GM12878 (cell line): ENCODE results near the gene SLC17A8. TPM values are rescaled to one million over a fixed set of nuclear protein-coding genes. Genes with fewer than 3 reads are reported as not detected.

Experiments used
- ATAC-seq: fragments of 200-7000 bp; cut with Tn5 transposase; 3 replicates; pipeline ENCODE4 v1.9.1; 2020; ENCODE audit warnings: mild to moderate bottlenecking, moderate library complexity
- BruUV-seq: library from RNA; stranded (reverse); fragments of 400-500 nt; replicated peaks from 2 replicates; lab custom pipeline; 2021; lab: Mats Ljungman, UMichigan
- CTCF ChIA-PET: fragments of 300-600 bp; sonication (Branson Sonifier 250); formaldehyde crosslinking; extraction: SDS; loops from one replicate; lab custom pipeline; 2021; ENCODE audit warnings: inconsistent platforms; lab: Yijun Ruan, JAX
- POLR2A ChIA-PET: fragments of 350-600 bp; formaldehyde crosslinking; extraction: SDS; loops from one replicate; lab custom pipeline; 2021; ENCODE audit warnings: inconsistent platforms; lab: Charles Lee
- RAD21 ChIA-PET: fragments of 300-600 bp; sonication (Branson Sonifier 250); formaldehyde crosslinking; loops from one replicate; lab custom pipeline; 2023; ENCODE audit warnings: antibody characterized with exemption; ENCODE audit not compliant: unreplicated experiment; lab: Charles Lee
- SMC1A ChIA-PET: fragments of 300-600 bp; sonication (Branson Sonifier 250); formaldehyde crosslinking; loops from one replicate; lab custom pipeline; 2023; ENCODE audit not compliant: unreplicated experiment, uncharacterized antibody; lab: Charles Lee
- DNase-seq: peaks from one replicate; pipeline ENCODE4 v3.0.0-alpha.2; 2011; ENCODE audit warnings: low read depth, low spot score
- FAIRE-seq: peaks from 3 replicates; lab custom pipeline; 2011; peaks lifted over from hg19 to GRCh38; lab: Jason Lieb, UNC
- H2AFZ ChIP-seq: 2 replicates; pipeline ENCODE4 v1.6.0; 2011; ENCODE audit warnings: low read depth, low read length, control low read depth; ENCODE audit not compliant: control insufficient read depth
- H3K27ac ChIP-seq: 2 replicates; pipeline ENCODE4 v1.5.1; 2011; ENCODE audit warnings: control low read depth; ENCODE audit not compliant: control insufficient read depth, insufficient read depth
- H3K27me3 ChIP-seq, 2 experiments: replicated peaks in 1 of 2; 2 replicates each; pipeline versions ENCODE4 v1.6.0 to v1.6.1; 2011; ENCODE audit warnings: low read length in 1 of 2; ENCODE audit not compliant: control insufficient read depth in 2 of 2, insufficient read depth in 2 of 2
- H3K36me3 ChIP-seq, 2 experiments: 2 replicates each; pipeline ENCODE4 v1.5.1; 2011; ENCODE audit warnings: low read length in 1 of 2; ENCODE audit not compliant: control insufficient read depth in 2 of 2, insufficient read depth in 2 of 2
- H3K4me1 ChIP-seq: 2 replicates; pipeline ENCODE4 v1.6.1; 2011; ENCODE audit warnings: mild to moderate bottlenecking, low read length, moderate library complexity, mixed read lengths; ENCODE audit not compliant: control insufficient read depth, insufficient read depth
- H3K4me2 ChIP-seq: 2 replicates; pipeline ENCODE4 v1.6.0; 2011; ENCODE audit warnings: control low read depth; ENCODE audit not compliant: control insufficient read depth, insufficient read depth
- H3K4me3 ChIP-seq: fragments of 200-600 bp; sonication (generic); 2 replicates; pipeline ENCODE4 v1.5.1; 2016
- H3K79me2 ChIP-seq: 2 replicates; pipeline ENCODE4 v1.6.0; 2011; ENCODE audit warnings: low read length; ENCODE audit not compliant: control insufficient read depth, insufficient read depth
- H3K9ac ChIP-seq: 2 replicates; pipeline ENCODE4 v1.8.0; 2011; ENCODE audit warnings: low read length, control low read depth, mixed read lengths; ENCODE audit not compliant: control insufficient read depth, insufficient read depth
- H3K9me3 ChIP-seq: replicated peaks from 3 replicates; pipeline ENCODE4 v1.5.1; 2011; ENCODE audit warnings: mild to moderate bottlenecking, low read length; ENCODE audit not compliant: control insufficient read depth, insufficient read depth
- H4K20me1 ChIP-seq: 2 replicates; pipeline ENCODE4 v1.6.0; 2011; ENCODE audit not compliant: control insufficient read depth, insufficient read depth
- BCL11A ChIP-seq: IDR thresholded peaks from 2 replicates; pipeline ENCODE4 v1.6.1; 2011; ENCODE audit warnings: low read depth, low read length
- BMI1 ChIP-seq: fragments of 450-650 bp; IDR thresholded peaks from 2 replicates; pipeline ENCODE4 v1.6.1; 2016; ENCODE audit warnings: mild to moderate bottlenecking, moderate library complexity, borderline replicate concordance
- CHD2 ChIP-seq: IDR thresholded peaks from 2 replicates; pipeline ENCODE4 v1.6.1; 2011; ENCODE audit warnings: low read depth, low read length, improper control_type of control experiment, borderline replicate concordance
- CREM ChIP-seq: IDR thresholded peaks from 2 replicates; pipeline ENCODE4 v1.6.1; 2014; ENCODE audit warnings: antibody characterized with exemption, low read depth
- EGR1 ChIP-seq, 2 experiments: IDR thresholded peaks; 1 replicate in 1 of 2; 2 replicates in 1 of 2; pipeline ENCODE4 v1.6.1; 2011 to 2012; ENCODE audit warnings: low read depth in 2 of 2, low read length in 2 of 2, borderline replicate concordance in 1 of 2, mild to moderate bottlenecking in 1 of 2, moderate library complexity in 1 of 2
- FOS ChIP-seq: IDR thresholded peaks from 3 replicates; pipeline ENCODE4 v1.6.1; 2011; ENCODE audit warnings: borderline replicate concordance; ENCODE audit not compliant: insufficient read length; ENCODE audit errors: extremely low read depth
- MTA3 ChIP-seq: IDR thresholded peaks from 2 replicates; pipeline ENCODE4 v1.6.1; 2012; ENCODE audit warnings: low read length, inconsistent platforms, borderline replicate concordance
- MXI1 ChIP-seq: fragments of 150-350 bp; IDR thresholded peaks from 2 replicates; pipeline ENCODE4 v1.6.1; 2011; ENCODE audit warnings: low read depth, mild to moderate bottlenecking, inconsistent platforms, low read length, improper control_type of control experiment
- NFIC ChIP-seq: IDR thresholded peaks from 2 replicates; pipeline ENCODE4 v1.6.1; 2012; ENCODE audit warnings: low read depth, mild to moderate bottlenecking, inconsistent platforms, low read length, moderate library complexity
- SIN3A ChIP-seq: IDR thresholded peaks from 2 replicates; pipeline ENCODE4 v1.6.1; 2012; ENCODE audit warnings: low read depth, low read length, improper control_type of control experiment
- SUZ12 ChIP-seq: fragments of 200-600 bp; sonication (generic); IDR thresholded peaks from one replicate; pipeline ENCODE4 v1.6.1; 2018; ENCODE audit warnings: antibody characterized with exemption, mild to moderate bottlenecking; ENCODE audit not compliant: unreplicated experiment
- TCF3 ChIP-seq: IDR thresholded peaks from 2 replicates; pipeline ENCODE4 v1.6.1; 2012; ENCODE audit warnings: low read depth, mild to moderate bottlenecking, low read length, borderline replicate concordance; ENCODE audit not compliant: insufficient read depth
- ZBED1 ChIP-seq: IDR thresholded peaks from 2 replicates; pipeline ENCODE4 v1.6.1; 2016; ENCODE audit warnings: borderline replicate concordance
- ZNF24 ChIP-seq: fragments of 450-650 bp; IDR thresholded peaks from 2 replicates; pipeline ENCODE4 v1.6.1; 2017; ENCODE audit warnings: antibody characterized with exemption, mild to moderate bottlenecking
- ZZZ3 ChIP-seq: IDR thresholded peaks from 2 replicates; pipeline ENCODE4 v1.6.1; 2011; ENCODE audit warnings: low read depth; ENCODE audit not compliant: control insufficient read depth, insufficient read length
- WGBS: methylation state at CpG from one replicate; pipeline ENCODE4 v1.1.6; 2016; ENCODE audit warnings: low lambda C conversion rate; ENCODE audit not compliant: insufficient replicate concordance, insufficient coverage; ENCODE audit errors: missing lambda C conversion rate; 5-methylcytosine and 5-hydroxymethylcytosine counted together
- in situ Hi-C: fragments of 300-500 bp; cut with MboI; formaldehyde crosslinking; loops from 9 replicates; pipeline ENCODE4 v1.14.3; 2018; ENCODE audit warnings: mixed read lengths
- intact Hi-C: fragments of 100-400 bp; cut with micrococcal nuclease; formaldehyde crosslinking; loops from one replicate; pipeline ENCODE4 v1.14.2; 2022; ENCODE audit not compliant: unreplicated experiment
- polyA plus RNA-seq, 11 experiments: library from polyadenylated mRNA; depleted of rRNA in 4 of 11; unstranded in 6 of 11; stranded (reverse) in 5 of 11; fragments of >200 nt; fragmentation: Nextera tagmentation in 4 of 11; fragmentation: Illumina TruSeq in 1 of 11; extraction: Ambion mirVana in 4 of 11; extraction: Trizol in 1 of 11; gene quantifications; 1 replicate in 1 of 11; 2 replicates in 10 of 11; pipeline versions ENCODE4 v1.2.1 to v1.2.3, GENCODE V29; 2011 to 2016; ENCODE audit warnings: inconsistent platforms in 2 of 11, missing spikeins in 2 of 11, low read depth in 1 of 11
- total RNA-seq, 4 experiments: library from RNA; depleted of rRNA in 3 of 4; stranded (reverse); fragments of >200 nt in 3 of 4; fragmentation: Illumina TruSeq in 1 of 4; extraction: Trizol in 1 of 4; gene quantifications; 2 replicates each; pipeline versions ENCODE4 v1.2.1 to v1.2.3, GENCODE V29; 2013 to 2021
- TF ChIP-seq, protein P1 (sequence below): IDR thresholded peaks from 2 replicates; pipeline ENCODE4 v1.6.1; 2012; ENCODE audit warnings: mild to moderate bottlenecking, low read depth, low read length

Gene SLC17A8
- total and polyA plus RNA-seq, 10 of the 15 experiments (the other 5 are each of a cell fraction or from before 2014, with no cell fraction given): 0.18 TPM; not detected in 9

DNA sequence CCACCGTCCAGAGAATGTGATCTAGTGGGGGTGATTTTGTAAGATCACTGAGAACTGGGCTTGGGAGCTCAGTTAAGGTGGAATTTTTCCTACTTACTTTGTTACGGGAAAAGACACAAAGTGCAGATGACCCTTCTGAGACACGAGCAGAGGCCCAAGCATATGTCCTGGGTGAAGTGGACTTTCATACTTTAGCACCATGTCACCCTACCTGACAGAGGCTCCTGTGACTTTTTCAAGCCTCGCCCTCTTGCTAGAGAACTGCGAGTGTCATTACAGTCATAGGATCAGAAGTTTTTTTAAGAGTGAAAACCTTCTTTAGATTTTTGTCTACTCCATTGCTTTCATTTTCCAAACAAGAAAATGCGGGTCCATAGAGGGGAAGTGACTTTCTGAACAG lies 56.1 kb downstream of the SLC17A8 start:
- Histone ChIP-seq H4K20me1 (no peaks in the 10 kb centered on the region), H3K4me1 (no peaks in the 10 kb centered on the region), H3K79me2 (no peaks in the 10 kb centered on the region), H3K27me3 (no peaks in the 10 kb centered on the region; a peak in 1 of 4 replicates), H3K9me3 (no peaks in the 10 kb centered on the region), H3K4me3 (no peak overlapping the region), H3K4me2 (no peak overlapping the region), H3K36me3 (no peaks in the 10 kb centered on the region), H3K9ac (no peak overlapping the region), H2AFZ (no peak overlapping the region), H3K27ac (no peak overlapping the region)
- ChIA-PET POLR2A (no interaction called here), SMC1A (interaction anchor here (2.4 kb wide), 1 partner anchor 9 kb away, joined by 9 read pairs; no protein-coding TSS in a partner anchor), CTCF (interaction anchor here (2.2 kb wide), 1 partner anchor 8 kb away, joined by 9 read pairs; no protein-coding TSS in a partner anchor), RAD21 (no interaction called here)
- TF ChIP-seq ZZZ3: no peak
- TF ChIP-seq ZBED1: no peak
- no peak for TF ChIP-seq MTA3
- TF ChIP-seq SUZ12: no peak
- no peak for TF ChIP-seq FOS
- no peak for TF ChIP-seq CREM
- TF ChIP-seq ZNF24: no peak
- no peak for TF ChIP-seq SIN3A
- no peak for TF ChIP-seq TCF3
- in situ Hi-C loops: no loop called here
- DNase-seq: no peak
- ATAC-seq: no peak
- WGBS: 42% methylated on average over 6 of the region's 6 CpGs
- FAIRE-seq: no peak
- BruUV-seq: no TSS peak
- intact Hi-C loops: no loop called here

- WGBS: 28% methylated on average over 4 of the region's 4 CpGs
- Histone ChIP-seq H3K9ac (no peak overlapping the region), H3K27ac (no peak overlapping the region), H3K4me2 (no peak overlapping the region), H2AFZ (no peak overlapping the region), H3K79me2 (no peaks in the 10 kb centered on the region), H4K20me1 (no peaks in the 10 kb centered on the region), H3K9me3 (no peaks in the 10 kb centered on the region), H3K4me3 (no peak overlapping the region), H3K36me3 (no peaks in the 10 kb centered on the region), H3K4me1 (no peaks in the 10 kb centered on the region), H3K27me3 (no peaks in the 10 kb centered on the region; a peak in 1 of 4 replicates)
- ATAC-seq (no peak), DNase-seq (no peak), FAIRE-seq (no peak)
- intact Hi-C loops: no loop called here
- ChIA-PET SMC1A (interaction anchor here (0.6 to 2.4 kb wide), 3 partner anchors 11 to 275 kb away, joined by 3 to 9 read pairs (median 3); no protein-coding TSS in a partner anchor), RAD21 (no interaction called here), CTCF (interaction anchor here (2.2 kb wide), 1 partner anchor 10 kb away, joined by 9 read pairs; no protein-coding TSS in a partner anchor), POLR2A (no interaction called here)
- TF ChIP-seq EGR1 (IDR thresholded peaks at IDR 0.05; ENCODE audit: borderline replicate concordance in 1 of 2, low read depth in 2 of 2, low read length in 2 of 2) (no peak), MXI1 (no peak), BMI1 (no peak), NFIC (no peak), CHD2 (no peak), BCL11A (no peak)
- TF ChIP-seq, protein P1, sequence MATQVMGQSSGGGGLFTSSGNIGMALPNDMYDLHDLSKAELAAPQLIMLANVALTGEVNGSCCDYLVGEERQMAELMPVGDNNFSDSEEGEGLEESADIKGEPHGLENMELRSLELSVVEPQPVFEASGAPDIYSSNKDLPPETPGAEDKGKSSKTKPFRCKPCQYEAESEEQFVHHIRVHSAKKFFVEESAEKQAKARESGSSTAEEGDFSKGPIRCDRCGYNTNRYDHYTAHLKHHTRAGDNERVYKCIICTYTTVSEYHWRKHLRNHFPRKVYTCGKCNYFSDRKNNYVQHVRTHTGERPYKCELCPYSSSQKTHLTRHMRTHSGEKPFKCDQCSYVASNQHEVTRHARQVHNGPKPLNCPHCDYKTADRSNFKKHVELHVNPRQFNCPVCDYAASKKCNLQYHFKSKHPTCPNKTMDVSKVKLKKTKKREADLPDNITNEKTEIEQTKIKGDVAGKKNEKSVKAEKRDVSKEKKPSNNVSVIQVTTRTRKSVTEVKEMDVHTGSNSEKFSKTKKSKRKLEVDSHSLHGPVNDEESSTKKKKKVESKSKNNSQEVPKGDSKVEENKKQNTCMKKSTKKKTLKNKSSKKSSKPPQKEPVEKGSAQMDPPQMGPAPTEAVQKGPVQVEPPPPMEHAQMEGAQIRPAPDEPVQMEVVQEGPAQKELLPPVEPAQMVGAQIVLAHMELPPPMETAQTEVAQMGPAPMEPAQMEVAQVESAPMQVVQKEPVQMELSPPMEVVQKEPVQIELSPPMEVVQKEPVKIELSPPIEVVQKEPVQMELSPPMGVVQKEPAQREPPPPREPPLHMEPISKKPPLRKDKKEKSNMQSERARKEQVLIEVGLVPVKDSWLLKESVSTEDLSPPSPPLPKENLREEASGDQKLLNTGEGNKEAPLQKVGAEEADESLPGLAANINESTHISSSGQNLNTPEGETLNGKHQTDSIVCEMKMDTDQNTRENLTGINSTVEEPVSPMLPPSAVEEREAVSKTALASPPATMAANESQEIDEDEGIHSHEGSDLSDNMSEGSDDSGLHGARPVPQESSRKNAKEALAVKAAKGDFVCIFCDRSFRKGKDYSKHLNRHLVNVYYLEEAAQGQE: no peak
- in situ Hi-C loops: no loop called here
- BruUV-seq: no TSS peak
These were observed 57.9 kb downstream of the SLC17A8 start for GRCh38 chr12:100414739-100415138.
